IMR-90 (cell line): ENCODE results near the gene ZYX. TPM values are rescaled to one million over a fixed set of nuclear protein-coding genes. Genes with fewer than 3 reads are reported as not detected.
A peak's percentile ranks its signal among the peaks of the same experiment; 100 is the strongest.

Experiments
- ATAC-seq: fragments of 200-7000 bp; cut with Tn5 transposase; 2 replicates; pipeline ENCODE4 v1.9.1; 2020; ENCODE audit warnings: low read depth, mild to moderate bottlenecking, moderate library complexity
- BruUV-seq: library from RNA; stranded (reverse); fragments of 400-500 nt; replicated peaks from 2 replicates; lab custom pipeline; 2021; lab: Mats Ljungman, UMichigan
- CTCF ChIA-PET: fragments of 300-600 bp; formaldehyde crosslinking; extraction: SDS; loops from one replicate; lab custom pipeline; 2021; ENCODE audit warnings: antibody characterized with exemption; lab: Yijun Ruan, JAX
- POLR2A ChIA-PET: fragments of 300-600 bp; sonication (Branson Sonifier 250); formaldehyde crosslinking; loops from one replicate; lab custom pipeline; 2022; ENCODE audit warnings: antibody characterized with exemption; ENCODE audit not compliant: unreplicated experiment; lab: Charles Lee
- DNase-seq: peaks from one replicate; pipeline ENCODE4 v3.0.0; 2013
- H2AFZ ChIP-seq: replicated peaks from 2 replicates; pipeline ENCODE3; 2013; ENCODE audit warnings: low read length, mild to moderate bottlenecking; ENCODE audit not compliant: poor library complexity
- H2AK5ac ChIP-seq: 2 replicates; pipeline ENCODE4 v1.6.1; 2013; ENCODE audit warnings: low read depth, low read length, inconsistent platforms
- H2AK9ac ChIP-seq: replicated peaks from 2 replicates; pipeline ENCODE3; 2013; ENCODE audit warnings: mild to moderate bottlenecking, low read depth, low read length, moderate library complexity; ENCODE audit not compliant: poor library complexity
- H2BK120ac ChIP-seq: 2 replicates; pipeline ENCODE4 v1.6.1; 2013; ENCODE audit warnings: low read depth, low read length, inconsistent platforms
- H2BK15ac ChIP-seq: 3 replicates; pipeline ENCODE4 v1.6.1; 2013; ENCODE audit warnings: low read depth, low read length, inconsistent platforms
- H2BK20ac ChIP-seq: 2 replicates; pipeline ENCODE4 v1.6.1; 2013; ENCODE audit warnings: low read depth, mild to moderate bottlenecking, inconsistent platforms, low read length, moderate library complexity
- H2BK5ac ChIP-seq: 2 replicates; pipeline ENCODE4 v1.6.1; 2013; ENCODE audit warnings: mild to moderate bottlenecking, low read depth, low read length, inconsistent platforms; ENCODE audit not compliant: poor library complexity, severe bottlenecking
- H3K14ac ChIP-seq: replicated peaks from 2 replicates; pipeline ENCODE4 v1.6.1; 2013; ENCODE audit warnings: low read depth, low read length, inconsistent platforms
- H3K18ac ChIP-seq: 2 replicates; pipeline ENCODE4 v1.6.1; 2013; ENCODE audit warnings: low read depth, low read length, control low read depth
- H3K23ac ChIP-seq: 2 replicates; pipeline ENCODE4 v1.6.1; 2013; ENCODE audit warnings: low read depth, low read length, inconsistent platforms
- H3K27ac ChIP-seq: 2 replicates; pipeline ENCODE4 v1.5.1; 2013; ENCODE audit warnings: mild to moderate bottlenecking, control low read depth, low read length; ENCODE audit not compliant: insufficient read depth
- H3K27me3 ChIP-seq: 2 replicates; pipeline ENCODE4 v1.6.1; 2013; ENCODE audit warnings: low read length; ENCODE audit not compliant: control insufficient read depth, insufficient read depth
- H3K36me3 ChIP-seq: 2 replicates; pipeline ENCODE4 v1.6.1; 2013; ENCODE audit warnings: low read length, mixed read lengths; ENCODE audit not compliant: control insufficient read depth, insufficient read depth
- H3K4ac ChIP-seq: 2 replicates; pipeline ENCODE4 v1.6.1; 2013; ENCODE audit warnings: low read depth, low read length, inconsistent platforms
- H3K4me1 ChIP-seq: 2 replicates; pipeline ENCODE4 v1.6.1; 2013; ENCODE audit warnings: low read length, mixed read lengths; ENCODE audit not compliant: control insufficient read depth, insufficient read depth
- H3K4me2 ChIP-seq: 2 replicates; pipeline ENCODE4 v1.6.1; 2013; ENCODE audit warnings: low read depth, mild to moderate bottlenecking, control low read depth, low read length, moderate library complexity
- H3K4me3 ChIP-seq: 2 replicates; pipeline ENCODE4 v1.5.1; 2013; ENCODE audit warnings: low read depth, mild to moderate bottlenecking, control low read depth, low read length, moderate library complexity; ENCODE audit not compliant: insufficient read depth
- H3K56ac ChIP-seq: 2 replicates; pipeline ENCODE4 v1.6.1; 2013; ENCODE audit warnings: low read length, inconsistent platforms; ENCODE audit not compliant: insufficient read depth; ENCODE audit errors: extremely low read depth
- H3K79me1 ChIP-seq, 2 experiments: 2 replicates each; pipeline ENCODE4 v1.6.1; 2013; ENCODE audit warnings: low read length in 2 of 2, inconsistent platforms in 1 of 2, low read depth in 1 of 2
- H3K9ac ChIP-seq: 2 replicates; pipeline ENCODE4 v1.6.1; 2013; ENCODE audit warnings: low read depth, low read length, control low read depth
- H3K9me1 ChIP-seq: 2 replicates; pipeline ENCODE4 v1.6.1; 2013; ENCODE audit warnings: low read length, inconsistent platforms; ENCODE audit not compliant: insufficient read depth
- H3K9me3 ChIP-seq: 2 replicates; pipeline ENCODE4 v1.6.1; 2013; ENCODE audit warnings: low read length; ENCODE audit not compliant: control insufficient read depth, insufficient read depth
- H4K20me1 ChIP-seq: 2 replicates; pipeline ENCODE4 v1.6.1; 2013; ENCODE audit warnings: low read length, inconsistent platforms; ENCODE audit not compliant: insufficient read depth
- H4K5ac ChIP-seq: 2 replicates; pipeline ENCODE4 v1.6.1; 2013; ENCODE audit warnings: mild to moderate bottlenecking, low read depth, low read length, control low read depth
- H4K8ac ChIP-seq, 2 experiments: 2 replicates each; pipeline ENCODE4 v1.6.1; 2013; ENCODE audit warnings: low read depth in 2 of 2, low read length in 2 of 2, control low read depth in 1 of 2, inconsistent platforms in 1 of 2
- H4K91ac ChIP-seq: 2 replicates; pipeline ENCODE4 v1.6.1; 2013; ENCODE audit warnings: low read depth, low read length, inconsistent platforms; ENCODE audit not compliant: insufficient read depth
- CEBPB ChIP-seq: IDR thresholded peaks from 2 replicates; pipeline ENCODE4 v1.6.1; 2012; ENCODE audit warnings: low read depth, low read length, improper control_type of control experiment
- FOS ChIP-seq: fragments of 150-350 bp; IDR thresholded peaks from 2 replicates; pipeline ENCODE4 v1.6.1; 2016; ENCODE audit warnings: low read depth, low read length
- RAD21 ChIP-seq: IDR thresholded peaks from 2 replicates; pipeline ENCODE4 v1.6.1; 2012; ENCODE audit warnings: low read length, improper control_type of control experiment
- WGBS, 2 experiments: methylation state at CpG; one replicate each; pipeline versions ENCODE4 v1.1.5 to v1.1.7; 2013; ENCODE audit warnings: missing lambda C conversion rate in 2 of 2; ENCODE audit not compliant: insufficient read length in 1 of 2; ENCODE audit errors: extremely low coverage in 2 of 2; 5-methylcytosine and 5-hydroxymethylcytosine counted together
- dilution Hi-C: fragments of 300-500 bp; cut with HindIII; formaldehyde crosslinking; loops from one replicate; pipeline ENCODE4 v1.14.3; 2018; ENCODE audit warnings: low sequenced_read_pairs; ENCODE audit not compliant: unreplicated experiment
- in situ Hi-C: fragments of 300-500 bp; cut with MboI; formaldehyde crosslinking; loops from 3 replicates; pipeline ENCODE4 v1.14.3; 2019; ENCODE audit warnings: low sequenced_read_pairs, inconsistent platforms, mixed read lengths
- intact Hi-C: fragments of 100-400 bp; cut with micrococcal nuclease; formaldehyde crosslinking; loops from 2 replicates; pipeline ENCODE4 v1.10.0; 2022
- polyA plus RNA-seq, 3 experiments: library from polyadenylated mRNA; depleted of rRNA; stranded (reverse); fragments of >200 nt; gene quantifications; 2 replicates each; pipeline ENCODE4 v1.2.3, GENCODE V29; 2012; ENCODE audit warnings: low replicate concordance in 1 of 3
- total RNA-seq: library from RNA; depleted of rRNA; stranded (reverse); fragments of >200 nt; gene quantifications from 2 replicates; pipeline ENCODE4 v1.2.3, GENCODE V29; 2012

Gene ZYX
- total and polyA plus RNA-seq, 2 of the 4 experiments (the other 2 are of a cell fraction): 22.6 to 334 TPM

DNA sequence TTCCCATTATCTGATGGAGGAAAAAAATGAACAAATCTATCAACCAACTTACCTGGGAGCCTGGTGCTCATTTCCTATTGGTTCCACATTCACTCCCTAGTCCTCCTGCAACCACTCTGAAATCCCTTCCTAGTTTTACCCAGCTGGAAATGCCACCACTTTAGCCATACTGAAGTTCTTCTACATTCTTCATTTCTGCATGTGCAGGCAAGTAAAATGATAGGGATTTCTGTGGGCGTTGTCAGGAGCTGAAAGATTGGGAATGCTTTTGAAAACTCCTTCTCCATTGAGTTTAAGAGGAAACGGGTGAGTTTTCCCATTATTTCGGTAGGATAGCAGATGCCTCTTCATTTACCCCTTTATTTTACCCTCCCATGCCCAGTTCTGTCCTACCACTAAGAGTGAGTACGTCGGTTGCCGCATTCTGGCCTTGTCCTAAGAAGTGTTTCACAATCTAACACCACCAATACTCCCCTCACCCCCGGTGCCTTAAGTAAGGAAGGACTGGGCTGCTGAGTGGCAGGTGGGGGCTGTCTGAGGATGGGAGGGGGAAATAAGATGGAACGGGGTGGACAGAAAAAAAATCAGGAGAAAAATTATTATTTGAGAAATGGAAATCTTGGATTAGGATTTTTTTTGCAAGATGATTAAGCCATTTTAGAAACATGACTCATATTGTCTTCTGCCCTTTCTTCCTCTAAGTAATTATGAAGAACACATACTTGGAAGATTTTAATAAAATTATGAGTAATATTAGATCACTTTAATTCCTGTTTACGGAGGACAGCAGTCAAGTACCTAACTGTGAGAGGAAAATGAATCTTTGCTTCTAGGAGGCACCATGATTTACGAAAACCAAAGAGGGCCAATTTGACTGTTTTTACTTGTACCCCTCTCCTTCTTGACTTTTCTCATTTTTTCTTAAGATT lies 48.9 kb downstream of the ZYX start:
- dilution Hi-C loops (no loop called here), in situ Hi-C loops (loop anchor here (25.0 kb wide), 1 partner anchor 418 kb away; no protein-coding TSS in a partner anchor), intact Hi-C loops (loop anchor here (2.0 to 5.0 kb wide), 2 partner anchors 27 to 52 kb away; no protein-coding TSS in a partner anchor)
- Histone ChIP-seq H3K4ac (no peak overlapping the region), H3K9ac (no peak overlapping the region), H3K56ac (no peak overlapping the region), H3K18ac (peak overlapping the region; percentile 64; the same call in 1 of the 2 replicates), H3K4me2 (no peak overlapping the region), H4K91ac (no peak overlapping the region), H3K36me3 (no peaks in the 10 kb centered on the region), H3K4me3 (no peak overlapping the region), H3K14ac (no peak overlapping the region), H2BK20ac (peak overlapping the region; percentile 15; the same call in 1 of the 2 replicates), H2BK15ac (no peak overlapping the region), H2AFZ (peak overlapping the region; percentile 82), H3K27me3 (no peaks in the 10 kb centered on the region), H2AK5ac (no peak overlapping the region), H2BK120ac (no peak overlapping the region), H3K23ac (no peak overlapping the region), H3K9me3 (no peaks in the 10 kb centered on the region), H4K5ac (peak overlapping the region; percentile 14; the same call in 1 of the 2 replicates), H3K4me1 (peaks cover 6% of the 10 kb centered on the region), H2AK9ac (peak overlapping the region; percentile 74), H4K20me1 (no peaks in the 10 kb centered on the region), H3K79me1 (no peaks in the 10 kb centered on the region), H3K27ac (no peak overlapping the region), H4K8ac (no peak overlapping the region; a peak in 1 of 4 replicates), H2BK5ac (no peak overlapping the region), H3K9me1 (no peaks in the 10 kb centered on the region)
- BruUV-seq: no TSS peak
- POLR2A ChIA-PET: no interaction called here
- peak; percentile 44 for ATAC-seq
- no peak for TF ChIP-seq RAD21
- TF ChIP-seq FOS: 0 out of 2 replicates have a peak, but pooled peaks have one; percentile 25
- TF ChIP-seq CEBPB: peak; percentile 33; the same call in 1 of the 2 replicates
- WGBS, 2 experiments: no CpG with 5 or more reads among the region's 10 CpGs
- peak; percentile 46 for DNase-seq
- CTCF ChIA-PET: no interaction called here
